Activated CD8-positive, alpha-beta memory T cell treated with anti-CD3 and anti-CD28 coated beads, Interleukin-2, amount 50 U/mL, for 4 hours (primary cell): ENCODE measurements around the gene FAM174B.

Source experiments
- DNase-seq: peaks from one replicate; pipeline ENCODE4 v3.0.0-alpha.2; 2020

FAM174B gene

GRCh38 chr15:92664178-92664900 lies 8.8 kb upstream of the FAM174B start:
- no peak for DNase-seq

GRCh38 chr15:92663250-92663951 lies 7.8 kb upstream of the FAM174B start:
- no peak for DNase-seq

GRCh38 chr15:92662762-92663161 lies 7.2 kb upstream of the FAM174B start:
- DNase-seq: no peak

- no peak for DNase-seq
Measured at GRCh38 chr15:92661956-92662355, 6.4 kb upstream of the FAM174B start.

GRCh38 chr15:92661069-92661468 lies 5.5 kb upstream of the FAM174B start:
- DNase-seq: no peak

GRCh38 chr15:92657486-92657885 lies 1.9 kb upstream of the FAM174B start:
- DNase-seq: no peak

- DNase-seq: no peak
Measured at GRCh38 chr15:92656089-92656488, 514 bp upstream of the FAM174B start.

- DNase-seq: no peak
Measured at GRCh38 chr15:92654662-92655061, 913 bp downstream of the FAM174B start.

GRCh38 chr15:92653836-92654539 lies 1.6 kb downstream of the FAM174B start:
- DNase-seq: no peak

GRCh38 chr15:92653366-92653765 lies 2.2 kb downstream of the FAM174B start:
- no peak for DNase-seq

- DNase-seq: no peak
Measured at GRCh38 chr15:92652576-92652966, 3.0 kb downstream of the FAM174B start.

GRCh38 chr15:92651877-92652575 lies 3.5 kb downstream of the FAM174B start:
- DNase-seq: no peak

GRCh38 chr15:92650966-92651365 lies 4.6 kb downstream of the FAM174B start:
- no peak for DNase-seq

GRCh38 chr15:92650256-92650655 lies 5.3 kb downstream of the FAM174B start:
- DNase-seq: no peak

- DNase-seq: no peak
Measured at GRCh38 chr15:92648190-92648875, 7.2 kb downstream of the FAM174B start.

GRCh38 chr15:92647467-92648163 lies 8.0 kb downstream of the FAM174B start:
- no peak for DNase-seq

- no peak for DNase-seq
Measured at GRCh38 chr15:92646216-92646615, 9.4 kb downstream of the FAM174B start.

- no peak for DNase-seq
Measured at GRCh38 chr15:92645731-92646130, 9.8 kb downstream of the FAM174B start.

GRCh38 chr15:92645051-92645631 lies 10.4 kb downstream of the FAM174B start:
- DNase-seq: no peak

- DNase-seq: no peak
Measured at GRCh38 chr15:92643849-92644815, 11.4 kb downstream of the FAM174B start.
